GM18517 (cell line): ENCODE measurements around the gene MGAT5.
A peak's percentile ranks its signal among the peaks of the same experiment; 100 is the strongest.

ENCODE experiments used
- ATAC-seq: cut with Tn5 transposase; IDR thresholded peaks from one replicate; pipeline ENCODE4 v1.9.1; 2021; ENCODE audit warnings: mild to moderate bottlenecking, moderate library complexity; ENCODE audit not compliant: unreplicated experiment

The MGAT5 gene

DNA sequence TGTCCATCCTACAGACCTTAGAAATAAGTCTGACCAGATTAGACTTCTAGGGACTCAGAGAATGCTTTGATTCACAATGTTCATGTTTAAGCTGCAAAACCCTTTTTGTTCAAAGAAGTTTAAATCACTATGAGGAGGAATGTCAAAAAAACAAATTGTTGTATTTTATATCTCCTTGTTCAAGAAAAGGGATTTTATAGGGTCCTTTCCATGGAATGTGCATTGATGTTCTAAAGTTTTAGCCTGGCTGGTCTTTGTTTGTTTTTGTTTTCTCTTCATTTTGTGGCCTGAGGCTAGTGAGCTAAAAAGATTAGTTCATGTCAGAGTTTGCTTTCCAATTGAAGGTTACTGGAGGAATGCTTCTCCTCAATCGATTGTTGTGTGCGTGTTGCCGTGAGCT, 77.2 kb downstream of the MGAT5 start:
- no peak for ATAC-seq

GRCh38 chr2:134333646-134334189, 79.8 kb downstream of the MGAT5 start:
- ATAC-seq = no peak

DNA sequence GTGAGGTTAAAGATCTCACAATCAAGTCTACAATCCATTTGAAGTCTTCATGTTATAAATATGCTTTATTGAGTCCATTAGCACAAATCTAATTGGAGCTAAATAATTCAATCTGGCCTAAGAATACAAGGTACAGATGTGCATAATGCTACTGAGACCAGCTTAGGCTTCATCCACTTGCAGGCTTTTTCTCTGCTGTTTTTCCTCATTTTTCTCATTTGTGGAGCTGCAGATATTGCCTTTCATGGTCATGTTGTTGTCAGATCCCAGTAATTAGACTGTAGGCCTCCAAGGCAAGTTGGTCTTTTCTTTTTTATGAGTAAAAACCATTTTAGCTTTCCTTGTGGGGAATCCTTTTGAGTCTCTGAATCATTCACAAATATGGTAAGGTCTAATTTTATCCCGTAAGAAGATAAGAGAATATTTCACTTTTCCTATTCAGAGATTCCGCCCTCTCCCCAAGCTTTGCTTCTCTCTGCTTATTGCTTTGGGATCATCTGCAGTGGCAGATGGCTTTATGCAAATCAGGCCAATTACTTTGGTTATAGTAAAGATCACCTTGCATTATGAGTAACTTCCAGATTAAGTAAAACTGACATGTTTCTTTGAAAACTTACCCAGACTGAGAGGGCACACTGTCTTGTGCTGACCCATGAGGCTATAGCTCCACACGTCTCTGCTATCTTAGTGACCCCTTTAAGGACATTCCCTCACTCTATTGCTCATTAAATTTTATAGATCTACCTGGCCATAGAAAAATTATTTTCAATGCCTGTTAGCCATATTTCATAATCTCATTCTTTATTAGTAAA, 80.9 kb downstream of the MGAT5 start:
- ATAC-seq = no peak

DNA sequence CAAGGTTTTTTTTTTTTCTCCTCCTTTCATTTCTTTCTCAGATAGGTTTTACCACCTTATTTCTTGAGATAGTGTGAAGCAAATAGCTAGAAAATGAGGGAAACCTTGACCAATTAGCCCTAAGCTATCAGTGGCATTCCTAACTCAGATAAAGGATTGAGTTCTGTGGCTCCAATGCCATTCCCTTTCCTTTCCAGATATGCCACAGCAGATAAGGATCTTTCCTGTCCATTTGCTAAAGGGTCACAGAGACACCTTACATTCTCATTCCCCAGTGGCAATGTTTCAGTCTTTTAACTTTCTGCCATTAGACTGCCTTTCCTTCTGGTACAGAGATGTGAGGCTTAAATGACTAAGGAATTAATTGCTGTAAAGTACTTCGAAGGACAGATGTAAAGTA, 81.7 kb downstream of the MGAT5 start:
- no peak for ATAC-seq

GRCh38 chr2:134336352-134336751, 82.5 kb downstream of the MGAT5 start:
- peak; percentile 97 for ATAC-seq

DNA sequence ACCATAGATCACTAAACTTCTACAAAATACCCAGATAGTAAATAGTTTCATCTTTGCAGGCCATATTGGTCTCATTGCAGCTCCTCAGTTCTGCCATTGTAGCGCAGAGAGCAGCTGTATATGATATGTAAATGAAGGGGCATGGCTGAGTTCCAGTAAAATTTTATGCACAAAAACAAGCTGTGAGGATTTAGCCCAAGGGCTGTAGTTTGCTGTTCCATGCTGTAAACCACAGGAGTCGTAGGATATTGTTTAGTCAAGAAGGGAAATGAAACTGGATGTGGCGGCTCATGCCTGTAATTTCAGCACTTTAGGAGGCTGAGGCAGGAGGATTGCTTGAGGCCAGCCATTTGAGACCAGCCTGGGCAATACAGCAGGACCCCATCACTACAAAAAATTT, 83.0 kb downstream of the MGAT5 start:
- ATAC-seq = no peak

DNA sequence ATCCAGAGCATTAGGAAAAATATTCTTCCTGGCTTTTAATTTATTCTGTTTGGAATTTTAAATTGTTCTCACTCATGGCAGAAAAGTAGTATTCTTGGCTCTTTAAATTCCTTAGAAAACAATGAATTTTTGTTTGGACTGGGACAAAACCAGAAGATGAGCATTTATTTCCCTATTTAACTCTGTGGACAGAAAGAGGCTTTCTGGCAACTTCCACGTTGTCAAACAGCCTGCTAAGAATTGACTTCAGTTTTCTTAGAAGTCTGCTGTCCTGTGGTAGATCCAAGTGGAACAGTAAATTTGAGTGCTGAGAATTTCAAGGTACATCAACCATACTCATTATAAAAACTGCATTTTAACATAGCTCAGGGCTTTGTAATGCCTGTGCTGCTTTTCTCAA, 83.8 kb downstream of the MGAT5 start:
- no peak for ATAC-seq

DNA sequence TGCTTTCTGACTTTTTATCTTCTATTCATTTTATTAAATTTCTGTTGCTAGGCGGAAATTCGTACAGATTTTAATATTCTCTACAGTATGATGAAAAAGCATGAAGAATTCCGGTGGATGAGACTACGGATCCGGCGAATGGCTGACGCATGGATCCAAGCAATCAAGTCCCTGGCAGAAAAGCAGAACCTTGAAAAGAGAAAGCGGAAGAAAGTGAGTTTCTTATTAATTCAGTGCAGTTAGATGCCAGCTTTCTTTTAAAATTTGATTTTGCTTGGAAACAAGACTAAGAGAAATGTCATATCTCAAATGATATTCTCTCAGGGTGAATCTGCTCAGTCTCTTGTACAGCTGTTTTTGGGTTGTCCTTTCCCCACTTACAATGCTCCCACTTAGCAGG, 84.3 kb downstream of the MGAT5 start:
- ATAC-seq = no peak

DNA sequence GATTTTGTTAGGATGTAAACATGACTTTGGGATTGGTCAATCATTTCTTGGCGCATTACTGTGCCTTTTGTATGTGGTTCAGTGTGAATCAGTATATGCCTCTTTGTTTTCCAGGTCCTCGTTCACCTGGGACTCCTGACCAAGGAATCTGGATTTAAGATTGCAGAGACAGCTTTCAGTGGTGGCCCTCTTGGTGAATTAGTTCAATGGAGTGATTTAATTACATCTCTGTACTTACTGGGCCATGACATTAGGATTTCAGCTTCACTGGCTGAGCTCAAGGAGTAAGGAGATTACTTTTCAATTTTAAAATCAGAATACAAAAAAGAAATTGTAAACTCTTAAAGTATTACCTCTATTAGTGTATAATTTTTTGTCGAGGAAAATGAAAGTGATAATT, 87.6 kb downstream of the MGAT5 start:
- no peak for ATAC-seq

DNA sequence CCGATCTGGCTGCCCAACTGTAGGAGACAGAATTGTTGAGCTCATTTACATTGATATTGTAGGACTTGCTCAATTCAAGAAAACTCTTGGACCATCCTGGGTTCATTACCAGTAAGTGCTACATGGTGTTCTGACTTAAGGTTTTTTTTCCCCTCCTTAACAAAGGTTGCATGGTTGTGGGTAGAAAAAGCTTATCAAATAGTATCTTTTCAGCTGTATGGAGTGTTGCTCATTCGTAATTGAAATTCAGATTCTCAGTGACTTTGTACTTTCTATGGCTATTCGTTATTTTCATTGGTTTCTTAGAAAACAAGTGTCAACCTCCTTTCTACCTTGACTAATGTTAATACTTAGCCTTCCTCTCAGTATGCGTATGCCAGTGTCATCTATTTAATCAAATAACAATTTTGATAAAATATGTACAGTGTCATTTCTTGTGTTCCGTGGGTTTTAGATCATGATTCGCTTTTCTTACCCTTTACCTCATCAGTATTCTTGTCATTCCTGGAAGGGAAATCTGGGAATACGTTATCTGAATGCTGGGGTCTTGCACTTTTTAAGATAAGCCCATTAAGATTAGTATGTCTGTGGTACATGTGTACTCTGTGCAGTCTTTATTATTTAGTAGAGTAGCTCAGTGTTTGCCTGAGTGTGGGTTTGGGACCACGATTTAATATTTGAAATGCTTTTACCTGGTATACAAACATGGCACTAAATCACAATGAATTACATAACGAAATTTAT, 91.3 kb downstream of the MGAT5 start:
- no peak for ATAC-seq

DNA sequence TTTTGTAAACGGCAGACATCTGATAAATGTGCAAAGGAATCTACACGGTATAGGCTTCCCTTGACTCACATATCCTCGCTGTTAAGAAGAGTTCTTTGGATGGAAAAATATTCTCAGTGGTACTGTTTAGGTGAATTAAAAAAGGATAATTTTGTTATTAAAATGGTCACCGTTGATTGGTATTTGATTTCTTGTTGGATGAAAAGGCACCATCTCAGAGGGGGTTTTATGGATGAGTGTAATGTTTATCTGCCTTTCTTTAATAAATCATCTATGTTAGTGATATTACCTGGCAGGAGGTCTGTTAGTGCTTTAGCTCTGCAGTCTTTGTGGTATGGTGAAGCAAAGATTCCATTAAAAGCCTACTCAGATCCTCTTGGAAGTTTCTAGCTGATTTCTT, 92.3 kb downstream of the MGAT5 start:
- ATAC-seq = no peak

GRCh38 chr2:134347756-134348155, 93.9 kb downstream of the MGAT5 start:
- no peak for ATAC-seq

GRCh38 chr2:134348239-134348638, 94.4 kb downstream of the MGAT5 start:
- ATAC-seq = no peak

GRCh38 chr2:134348760-134349159, 94.9 kb downstream of the MGAT5 start:
- no peak for ATAC-seq

DNA sequence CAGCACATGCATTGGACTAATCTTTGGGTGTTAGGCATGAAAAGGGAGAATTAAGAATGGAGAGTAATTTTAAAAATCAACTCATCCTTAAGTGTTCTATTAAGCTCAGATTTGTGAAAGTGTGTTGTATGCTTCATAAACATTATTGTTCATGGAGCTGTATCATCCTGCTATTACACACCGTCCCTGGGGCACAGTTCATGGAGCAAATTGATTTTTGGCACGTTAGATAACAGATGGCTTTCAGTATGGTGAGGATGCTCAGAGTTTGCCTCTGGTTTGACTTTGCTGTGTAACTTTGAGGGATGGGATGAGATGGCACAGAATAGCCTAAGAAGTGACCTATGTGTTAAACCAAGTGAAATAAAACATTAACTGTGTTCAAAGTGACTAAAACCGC, 97.1 kb downstream of the MGAT5 start:
- no peak for ATAC-seq

DNA sequence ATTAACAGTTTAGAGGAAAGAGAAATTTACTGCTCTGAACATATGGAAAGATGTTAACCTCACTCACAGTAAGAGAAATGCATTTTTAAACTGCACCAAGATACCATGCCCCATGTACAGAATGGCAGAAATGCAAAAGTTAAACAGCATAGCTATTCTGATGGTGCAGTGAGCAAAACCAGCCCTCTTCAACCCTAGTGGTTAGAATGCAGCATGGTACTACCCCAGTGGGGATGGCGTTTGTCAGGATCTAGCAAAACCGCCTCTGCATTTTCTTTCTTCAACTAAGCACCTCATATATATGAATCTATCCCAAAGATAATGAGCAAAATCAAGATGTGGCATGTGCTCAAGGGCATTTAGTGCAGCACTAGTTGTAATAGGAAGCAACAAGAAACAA, 98.0 kb downstream of the MGAT5 start:
- ATAC-seq = no peak

- no peak for ATAC-seq
Observed at GRCh38 chr2:134352844-134353243, 99.0 kb downstream of the MGAT5 start.

DNA sequence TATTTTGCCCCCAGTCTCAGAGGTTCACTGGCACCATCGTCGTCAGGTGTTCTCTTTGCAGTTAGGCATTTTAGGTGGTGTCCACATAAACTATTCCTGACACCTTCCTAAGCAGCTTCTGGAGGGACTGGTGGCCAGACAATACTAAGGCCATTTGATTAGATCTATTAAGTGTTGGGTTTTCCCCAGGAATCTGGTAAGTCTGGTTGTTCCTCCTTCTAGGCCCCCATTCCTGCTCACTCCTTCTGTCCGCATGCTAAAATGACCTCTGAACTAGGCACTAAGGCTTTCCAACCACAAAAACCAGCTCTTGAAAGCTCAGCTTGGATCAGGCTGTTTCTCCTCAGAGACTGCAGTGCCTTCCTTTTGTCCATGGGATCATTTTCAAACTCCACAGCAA, 100.7 kb downstream of the MGAT5 start:
- no peak for ATAC-seq

DNA sequence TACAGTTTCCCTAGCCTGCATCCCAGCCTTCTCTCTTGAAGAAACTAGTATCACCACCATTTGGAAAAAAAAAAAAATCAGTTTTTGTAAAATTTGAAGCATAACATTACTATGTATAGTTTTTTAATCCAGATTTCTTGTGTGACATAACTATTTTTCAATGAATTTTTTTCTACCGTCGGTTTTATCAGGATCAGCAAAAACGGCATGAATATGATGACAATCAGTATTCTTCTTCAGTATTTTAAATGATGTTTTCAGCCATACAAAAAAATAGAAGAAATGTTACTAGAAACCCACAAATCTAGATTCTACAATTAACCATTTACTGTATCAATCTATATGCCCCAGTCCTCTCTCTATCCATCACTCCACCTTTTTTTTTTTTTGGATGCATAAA, 103.9 kb downstream of the MGAT5 start:
- no peak for ATAC-seq

DNA sequence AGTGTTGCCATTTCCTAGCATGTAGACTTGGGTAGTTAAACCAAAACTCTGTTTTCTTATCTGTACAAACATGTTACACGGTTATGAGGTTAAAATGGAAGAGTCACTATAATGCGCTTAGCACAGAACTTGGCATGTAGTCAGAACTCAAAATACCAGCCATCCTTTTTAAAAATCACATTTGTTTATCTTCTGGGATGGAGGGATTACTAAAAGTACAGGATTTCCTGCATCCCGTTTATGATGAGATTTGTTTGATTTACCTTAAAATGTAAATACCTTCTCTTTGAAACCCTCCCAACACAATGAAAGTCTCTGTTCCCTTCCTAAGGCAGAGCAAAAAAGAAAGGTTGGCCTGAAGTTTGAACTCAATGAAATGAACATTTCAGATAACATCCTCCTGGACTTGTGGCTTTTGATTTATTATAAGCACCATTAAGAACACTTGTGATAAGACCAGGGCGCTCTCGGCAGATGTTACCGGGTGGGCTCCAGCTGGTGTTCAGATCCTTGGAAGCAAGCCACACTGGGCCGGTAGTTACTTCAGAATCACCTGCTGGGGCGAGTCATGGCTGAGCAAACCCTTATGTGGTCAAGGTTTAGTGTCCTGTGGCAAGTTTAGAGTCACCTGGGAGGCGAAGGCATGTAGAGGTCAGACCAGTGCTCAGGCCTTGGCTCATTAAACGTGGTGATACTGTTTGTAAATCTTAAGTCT, 105.7 kb downstream of the MGAT5 start:
- ATAC-seq = no peak

DNA sequence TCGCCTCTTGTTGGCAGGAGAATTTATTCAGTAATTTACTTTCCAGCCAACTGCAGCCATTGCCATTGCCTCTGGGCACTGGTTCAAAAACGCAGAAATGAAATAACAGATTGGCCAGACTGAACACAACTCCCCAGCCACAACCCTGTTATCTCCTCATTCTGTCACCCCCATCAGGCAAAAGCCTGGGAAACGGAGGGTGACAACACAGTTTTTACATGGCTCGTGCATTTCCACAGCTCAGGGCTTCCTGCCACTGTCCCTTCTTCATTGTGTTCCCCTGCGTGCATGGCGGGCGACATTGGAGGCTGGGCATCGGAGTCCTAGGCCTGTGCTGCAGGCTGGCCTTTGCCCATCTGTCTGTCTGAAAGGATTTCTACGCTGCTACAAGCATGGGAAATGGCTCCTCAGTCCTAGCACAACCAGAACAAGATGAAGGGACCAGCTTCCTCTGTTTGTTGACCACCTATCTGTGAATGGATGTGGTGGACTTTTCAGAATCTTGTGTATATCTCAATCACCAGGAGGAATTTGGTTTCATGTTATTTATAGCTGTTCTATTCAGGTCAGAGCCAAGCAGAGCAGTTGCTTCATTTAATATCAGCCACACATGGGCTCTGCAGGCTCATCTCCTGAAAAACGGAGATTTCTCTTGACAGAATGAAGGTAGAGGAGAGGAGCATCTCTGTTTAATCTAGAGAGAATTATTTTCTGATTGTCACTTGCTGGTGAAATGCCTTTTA, 107.0 kb downstream of the MGAT5 start:
- no peak for ATAC-seq
